Dermis blood vessel endothelial cell (primary cell): ENCODE results near the gene GPC5. TPM values are rescaled to one million over a fixed set of nuclear protein-coding genes. Genes with fewer than 3 reads are reported as not detected.
"Not testable (repeated sequence)": the region's sequence is repeated elsewhere in the genome, so short reads cannot be mapped to it uniquely, and the experiment has no call there.

Experiments
- DNase-seq: peaks from one replicate; pipeline ENCODE4 v3.0.0; 2010
- total RNA-seq: library from RNA; depleted of rRNA; stranded (reverse); fragments of >200 nt; gene quantifications from 2 replicates; pipeline ENCODE4 v1.2.3, GENCODE V29; 2014

GPC5 gene
- total RNA-seq, result 0.23 and 0.34 TPM in 2 replicates

- peak; percentile 62 for DNase-seq
Observed at GRCh38 chr13:91398413-91399188, at the start of gene GPC5. TSS of gene GPC5 (plus strand) at chr13:91398621.

DNA sequence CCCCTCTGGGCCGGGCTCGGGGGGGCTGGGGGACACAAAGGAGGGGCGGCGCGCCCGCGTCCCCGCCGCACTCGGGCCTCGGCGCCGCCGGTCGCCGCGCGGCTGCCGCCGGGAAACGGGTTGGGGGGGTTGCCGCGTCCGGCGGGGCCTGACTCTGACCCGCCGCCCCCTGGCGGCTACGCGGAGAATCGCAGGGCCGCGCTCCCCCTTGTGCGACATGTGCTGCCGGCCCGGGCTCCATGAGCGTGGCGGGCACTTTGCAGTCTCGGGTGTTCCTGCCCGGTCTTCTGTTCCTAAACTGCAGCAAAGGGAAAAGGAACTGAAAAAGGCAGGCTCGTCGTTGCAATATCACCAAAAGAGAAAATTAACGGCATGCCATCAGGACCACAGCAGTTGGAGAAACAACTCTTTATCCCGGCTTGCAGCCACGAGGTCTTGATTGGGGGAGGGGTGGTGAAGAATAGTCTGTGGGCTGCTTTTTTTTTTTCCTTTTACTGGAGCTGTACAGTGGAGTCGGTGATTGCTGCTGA lies 49.5 kb upstream of the GPC5 start:
- peak; percentile 93 for DNase-seq

DNA sequence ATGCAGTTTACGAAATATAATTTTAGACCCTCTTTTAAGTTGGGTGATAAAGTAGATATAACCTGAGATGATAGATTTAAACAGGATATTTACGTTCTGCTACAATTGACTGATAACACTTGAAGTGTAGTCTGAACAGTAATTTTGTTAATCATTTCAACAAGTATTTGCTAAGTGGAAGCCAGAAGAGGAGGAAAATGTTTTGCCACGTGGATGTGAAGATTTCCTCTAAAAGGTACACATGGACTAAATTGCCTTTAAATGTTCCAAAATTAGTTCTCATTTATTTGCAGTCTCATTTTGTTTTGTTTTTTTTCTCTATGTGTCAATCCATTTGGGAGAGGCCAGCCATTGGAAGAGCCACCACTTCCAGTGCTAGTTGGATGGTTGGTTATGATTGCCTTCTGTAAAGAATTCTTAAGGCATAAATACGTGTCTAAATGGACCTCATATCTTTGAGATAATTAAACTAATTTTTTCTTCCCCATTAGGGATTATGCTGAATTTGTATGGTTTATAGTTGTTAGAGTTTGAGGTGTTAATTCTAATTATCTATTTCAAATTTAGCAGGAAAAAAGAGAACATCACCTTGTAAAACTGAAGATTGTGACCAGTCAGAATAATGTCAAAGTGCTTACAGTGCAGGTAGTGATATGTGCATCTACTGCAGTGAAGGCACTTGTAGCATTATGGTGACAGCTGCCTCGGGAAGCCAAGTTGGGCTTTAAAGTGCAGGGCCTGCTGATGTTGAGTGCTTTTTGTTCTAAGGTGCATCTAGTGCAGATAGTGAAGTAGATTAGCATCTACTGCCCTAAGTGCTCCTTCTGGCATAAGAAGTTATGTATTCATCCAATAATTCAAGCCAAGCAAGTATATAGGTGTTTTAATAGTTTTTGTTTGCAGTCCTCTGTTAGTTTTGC lies 48.2 kb upstream of the GPC5 start:
- no peak for DNase-seq

DNA sequence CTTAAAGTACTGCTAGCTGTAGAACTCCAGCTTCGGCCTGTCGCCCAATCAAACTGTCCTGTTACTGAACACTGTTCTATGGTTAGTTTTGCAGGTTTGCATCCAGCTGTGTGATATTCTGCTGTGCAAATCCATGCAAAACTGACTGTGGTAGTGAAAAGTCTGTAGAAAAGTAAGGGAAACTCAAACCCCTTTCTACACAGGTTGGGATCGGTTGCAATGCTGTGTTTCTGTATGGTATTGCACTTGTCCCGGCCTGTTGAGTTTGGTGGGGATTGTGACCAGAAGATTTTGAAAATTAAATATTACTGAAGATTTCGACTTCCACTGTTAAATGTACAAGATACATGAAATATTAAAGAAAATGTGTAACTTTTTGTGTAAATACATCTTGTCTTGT lies 47.3 kb upstream of the GPC5 start:
- no peak for DNase-seq

- DNase-seq, result no peak
Observed at GRCh38 chr13:91351980-91352379, 46.4 kb upstream of the GPC5 start.

DNA sequence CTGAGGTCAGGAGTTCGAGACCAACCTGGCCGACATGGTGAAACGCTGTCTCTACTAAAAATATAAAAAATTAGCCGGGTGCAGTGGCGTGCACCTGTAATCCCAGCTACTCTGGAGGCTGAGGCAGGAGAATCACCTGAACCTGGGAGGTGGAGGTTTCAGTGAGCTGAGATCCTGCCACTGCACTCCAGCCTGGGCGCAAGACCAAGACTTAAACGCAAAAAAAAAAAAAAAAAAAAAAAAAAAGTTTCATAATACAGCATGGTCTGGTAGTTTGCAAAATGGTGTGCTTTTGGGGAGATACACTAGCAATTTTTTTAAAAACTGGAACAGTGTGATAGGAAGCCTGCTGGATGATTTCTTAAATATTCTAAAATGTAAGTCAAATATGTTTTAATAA lies 45.5 kb upstream of the GPC5 start:
- not testable (repeated sequence) for DNase-seq

- no peak for DNase-seq
Observed at GRCh38 chr13:91353494-91353893, 44.9 kb upstream of the GPC5 start.

GRCh38 chr13:91355099-91355825 lies 43.2 kb upstream of the GPC5 start:
- DNase-seq, result no peak

- DNase-seq, result no peak
Observed at GRCh38 chr13:91355826-91356710, 42.4 kb upstream of the GPC5 start.

DNA sequence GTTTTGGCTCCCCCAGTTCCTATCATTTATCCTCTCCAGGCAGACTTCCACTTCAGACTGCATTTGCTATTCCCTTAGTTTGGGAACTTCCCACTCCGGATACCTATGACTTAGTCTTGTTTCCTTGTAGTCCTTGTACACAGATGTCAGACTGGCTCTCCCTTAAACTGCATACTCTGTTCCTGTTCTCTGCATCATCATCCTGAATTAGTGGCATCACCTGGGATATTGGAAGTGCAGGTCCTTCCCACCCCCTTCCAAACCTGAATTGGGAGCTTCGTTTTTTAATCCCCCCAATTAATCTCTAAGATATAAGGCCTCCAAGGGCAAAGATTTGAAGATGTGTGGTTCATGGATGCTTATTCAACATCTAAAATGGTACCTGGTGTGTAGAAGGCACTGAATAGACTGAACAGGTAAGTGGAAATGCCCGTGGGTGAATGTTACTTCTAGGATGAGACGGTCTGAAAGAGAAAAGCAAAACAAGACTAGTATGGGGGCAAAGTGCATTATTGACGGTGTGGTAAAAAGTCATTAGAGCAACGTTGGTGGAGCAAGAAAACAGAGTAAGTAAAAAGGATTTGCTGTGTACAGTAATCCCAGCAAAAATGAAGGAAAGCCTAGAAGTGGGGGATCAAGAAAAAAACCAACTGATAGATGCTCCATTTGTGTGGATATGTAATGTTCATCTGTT lies 41.4 kb upstream of the GPC5 start:
- no peak for DNase-seq

GRCh38 chr13:91357613-91358386 lies 40.6 kb upstream of the GPC5 start:
- no peak for DNase-seq

GRCh38 chr13:91358387-91358782 lies 40.0 kb upstream of the GPC5 start:
- DNase-seq, result no peak

DNA sequence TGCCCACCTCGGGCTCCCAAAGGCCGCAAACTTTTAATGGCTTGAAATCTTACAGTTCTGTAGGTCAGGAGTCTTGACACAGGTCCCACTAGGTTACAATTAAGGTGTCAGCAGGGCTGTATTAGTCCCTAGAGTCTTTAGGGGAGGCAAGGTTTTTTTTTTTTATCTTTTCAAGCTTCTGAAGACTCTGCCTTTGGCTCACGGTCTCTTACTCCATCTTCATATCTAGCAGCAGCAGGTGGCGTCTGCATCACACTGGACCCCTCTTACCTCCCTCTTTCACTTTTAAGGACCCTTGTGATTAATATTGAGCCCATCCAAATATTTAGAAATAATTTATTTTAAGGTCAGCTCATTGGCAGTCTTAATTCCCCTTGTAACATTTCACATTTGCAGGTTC lies 39.3 kb upstream of the GPC5 start:
- DNase-seq, result no peak

- DNase-seq, result no peak
Observed at GRCh38 chr13:91359631-91360030, 38.8 kb upstream of the GPC5 start.

DNA sequence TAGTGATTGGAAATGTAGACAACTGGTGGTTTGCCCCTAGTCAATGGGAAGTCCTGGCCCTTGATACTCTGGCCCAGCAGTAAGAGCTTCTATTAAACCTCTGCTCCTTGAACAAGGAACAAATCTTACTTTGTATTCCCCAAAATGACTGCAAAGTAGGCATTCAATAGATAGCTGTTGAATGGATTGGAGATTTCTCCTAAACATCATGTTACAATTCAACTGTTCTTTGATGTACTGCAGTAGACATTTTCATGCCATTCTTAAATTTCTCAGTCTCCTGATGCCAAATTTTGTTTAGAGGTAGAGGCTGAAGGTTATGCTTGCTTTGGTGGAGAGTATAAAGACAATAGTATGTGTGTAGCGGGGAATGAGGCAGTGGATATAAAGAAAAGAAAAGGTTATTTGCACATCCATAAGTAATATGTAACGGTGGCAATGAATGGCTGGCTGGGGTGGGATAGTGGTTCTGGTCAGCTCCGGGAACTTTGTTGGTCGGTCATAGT lies 38.1 kb upstream of the GPC5 start:
- DNase-seq, result no peak

GRCh38 chr13:91361755-91362271 lies 36.6 kb upstream of the GPC5 start:
- no peak for DNase-seq

GRCh38 chr13:91362908-91363307 lies 35.5 kb upstream of the GPC5 start:
- no peak for DNase-seq

DNA sequence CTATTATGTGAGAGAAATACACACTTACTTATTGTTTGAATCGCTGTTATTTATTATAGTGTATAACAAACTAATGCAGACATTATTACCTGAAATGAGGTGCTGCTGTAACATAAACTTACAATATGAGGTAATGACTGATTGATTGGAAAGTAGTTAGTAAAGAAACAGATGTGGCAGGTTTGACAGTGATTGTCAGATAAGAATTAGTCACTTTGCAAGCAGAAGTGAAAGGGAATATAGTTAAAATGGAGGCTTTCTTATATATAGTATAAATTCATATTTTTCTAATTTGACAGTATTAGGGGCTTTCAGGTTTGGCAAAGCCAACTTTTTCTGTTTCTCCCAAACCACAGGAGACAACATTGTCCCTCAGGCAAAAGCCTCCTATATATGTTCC lies 30.3 kb upstream of the GPC5 start:
- DNase-seq, result no peak

DNA sequence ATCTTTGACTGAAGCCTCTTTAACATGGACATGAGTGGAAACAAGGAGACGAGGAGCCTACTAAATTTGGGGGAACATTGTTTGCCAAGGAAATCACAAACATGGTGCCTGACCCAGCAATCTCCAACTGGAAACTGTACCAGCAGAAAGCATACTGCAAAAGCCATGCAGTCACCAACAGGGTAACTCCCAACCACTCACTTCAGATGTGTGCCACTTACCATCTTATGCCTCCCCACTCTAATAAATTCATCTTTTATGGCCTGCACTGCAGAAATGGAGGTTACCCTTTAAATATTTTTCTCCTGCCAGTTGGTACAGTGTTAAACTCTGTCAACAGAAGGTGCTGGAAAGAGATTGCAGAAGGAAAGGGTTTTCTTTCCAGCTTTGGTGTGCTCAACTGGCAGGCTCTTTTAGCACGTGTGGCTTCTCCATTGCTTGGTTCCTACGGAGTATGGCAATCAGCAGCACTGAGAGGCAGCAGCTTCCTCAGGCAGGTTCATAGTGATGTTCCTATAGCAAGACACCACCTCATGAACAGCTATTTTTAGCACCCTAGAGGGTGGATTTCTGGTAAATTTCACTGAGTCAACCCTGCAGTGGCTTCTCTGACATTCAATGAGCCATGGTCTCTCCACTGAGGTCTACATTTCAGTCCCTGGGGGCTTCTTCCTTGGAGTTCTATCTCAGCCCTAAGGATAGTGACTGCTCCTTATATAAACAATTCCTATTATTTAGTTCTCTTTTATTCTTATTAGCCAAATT lies 29.6 kb upstream of the GPC5 start:
- no peak for DNase-seq
